Nephron progenitor cell (in vitro differentiated cells): ENCODE data around the gene GPR132.

ENCODE experiments used
- DNase-seq: peaks from one replicate; pipeline ENCODE4 v3.0.0; 2021
- H3K27ac Mint-ChIP-seq: 2 replicates; pipeline ENCODE4 v1.8.0; 2021; ENCODE audit warnings: mild to moderate bottlenecking, moderate library complexity, mixed read lengths
- H3K27me3 Mint-ChIP-seq: 2 replicates; pipeline ENCODE4 v1.8.0; 2021; ENCODE audit warnings: mild to moderate bottlenecking, low read depth, mixed read lengths; ENCODE audit not compliant: poor library complexity
- H3K36me3 Mint-ChIP-seq: 2 replicates; pipeline ENCODE4 v1.8.0; 2021; ENCODE audit warnings: low read depth, mixed read lengths
- H3K4me1 Mint-ChIP-seq: 2 replicates; pipeline ENCODE4 v1.8.0; 2021; ENCODE audit warnings: mixed read lengths
- H3K4me3 Mint-ChIP-seq: 2 replicates; pipeline ENCODE4 v1.8.0; 2021; ENCODE audit warnings: mild to moderate bottlenecking, moderate library complexity, mixed read lengths
- H3K9me3 Mint-ChIP-seq: 2 replicates; pipeline ENCODE4 v1.8.0; 2021; ENCODE audit warnings: mild to moderate bottlenecking, moderate library complexity, mixed read lengths
- TF ChIP-seq, protein P1 (sequence below): fragments of 200-600 bp; sonication (generic); IDR thresholded peaks from 2 replicates; pipeline ENCODE4 v1.5.0; 2021; ENCODE audit warnings: antibody characterized with exemption

The GPR132 gene

DNA sequence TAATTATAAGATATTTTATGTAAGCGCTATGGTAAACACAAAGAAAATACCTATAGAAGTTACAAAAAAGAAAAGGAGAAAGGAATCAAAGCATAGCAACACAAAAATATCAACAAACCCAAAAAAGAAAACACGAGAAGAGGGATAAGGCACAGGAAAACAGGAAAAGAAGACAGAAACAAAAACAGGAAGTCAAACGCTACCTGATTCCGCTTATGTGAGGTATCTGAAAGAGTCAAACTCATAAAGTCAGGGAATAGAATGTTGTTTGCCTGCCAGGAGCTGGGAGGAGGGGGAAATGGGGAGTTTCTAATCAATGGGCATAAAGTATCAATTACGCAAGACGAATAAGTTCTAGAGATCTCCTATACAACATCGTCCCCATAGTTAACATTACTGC, 39.9 kb upstream of the GPR132 start:
- Mint-ChIP-seq H3K27ac (no peak overlapping the region), H3K36me3 (no peaks in the 10 kb centered on the region), H3K9me3 (peaks cover 62% of the 10 kb centered on the region), H3K4me1 (no peaks in the 10 kb centered on the region), H3K27me3 (peaks cover 63% of the 10 kb centered on the region), H3K4me3 (no peak overlapping the region)
- TF ChIP-seq, protein P1, sequence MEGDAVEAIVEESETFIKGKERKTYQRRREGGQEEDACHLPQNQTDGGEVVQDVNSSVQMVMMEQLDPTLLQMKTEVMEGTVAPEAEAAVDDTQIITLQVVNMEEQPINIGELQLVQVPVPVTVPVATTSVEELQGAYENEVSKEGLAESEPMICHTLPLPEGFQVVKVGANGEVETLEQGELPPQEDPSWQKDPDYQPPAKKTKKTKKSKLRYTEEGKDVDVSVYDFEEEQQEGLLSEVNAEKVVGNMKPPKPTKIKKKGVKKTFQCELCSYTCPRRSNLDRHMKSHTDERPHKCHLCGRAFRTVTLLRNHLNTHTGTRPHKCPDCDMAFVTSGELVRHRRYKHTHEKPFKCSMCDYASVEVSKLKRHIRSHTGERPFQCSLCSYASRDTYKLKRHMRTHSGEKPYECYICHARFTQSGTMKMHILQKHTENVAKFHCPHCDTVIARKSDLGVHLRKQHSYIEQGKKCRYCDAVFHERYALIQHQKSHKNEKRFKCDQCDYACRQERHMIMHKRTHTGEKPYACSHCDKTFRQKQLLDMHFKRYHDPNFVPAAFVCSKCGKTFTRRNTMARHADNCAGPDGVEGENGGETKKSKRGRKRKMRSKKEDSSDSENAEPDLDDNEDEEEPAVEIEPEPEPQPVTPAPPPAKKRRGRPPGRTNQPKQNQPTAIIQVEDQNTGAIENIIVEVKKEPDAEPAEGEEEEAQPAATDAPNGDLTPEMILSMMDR, result no peak
- DNase-seq, result no peak

DNA sequence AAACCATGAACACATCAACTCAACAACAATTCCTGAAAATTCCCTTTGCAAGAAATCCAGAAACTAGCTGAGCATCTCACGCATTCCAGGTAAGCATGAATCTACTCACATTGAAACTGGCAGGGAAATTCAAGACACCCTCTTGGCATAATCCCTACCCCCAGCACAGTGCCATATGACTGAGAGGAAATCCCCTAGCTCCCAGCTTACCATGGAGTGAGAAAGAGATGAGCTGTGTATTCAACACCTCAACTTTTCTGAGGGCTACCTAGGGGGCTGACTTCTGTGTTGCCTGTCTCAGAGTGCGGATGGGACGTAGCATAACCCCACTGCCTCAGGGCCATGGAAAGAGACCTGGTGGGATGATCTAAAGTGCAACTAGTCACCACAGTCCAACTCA, 37.7 kb upstream of the GPR132 start:
- peaks cover 9% of the 10 kb centered on the region for H3K36me3 Mint-ChIP-seq
- peaks cover 72% of the 10 kb centered on the region for H3K27me3 Mint-ChIP-seq
- no peak for DNase-seq
- no peaks in the 10 kb centered on the region for H3K4me1 Mint-ChIP-seq
- TF ChIP-seq, protein P1, result no peak
- H3K9me3 Mint-ChIP-seq, result peaks cover 73% of the 10 kb centered on the region
- no peak overlapping the region for H3K27ac Mint-ChIP-seq
- H3K4me3 Mint-ChIP-seq, result no peak overlapping the region

- Mint-ChIP-seq H3K4me3 (no peak overlapping the region), H3K4me1 (no peaks in the 10 kb centered on the region), H3K9me3 (peaks cover 73% of the 10 kb centered on the region), H3K27ac (no peak overlapping the region), H3K27me3 (peaks cover 71% of the 10 kb centered on the region), H3K36me3 (peaks cover 9% of the 10 kb centered on the region)
- no peak for DNase-seq
- TF ChIP-seq, protein P1, result no peak
These were observed 37.2 kb upstream of the GPR132 start for GRCh38 chr14:105102361-105102870.

- peaks cover 62% of the 10 kb centered on the region for H3K27me3 Mint-ChIP-seq
- H3K36me3 Mint-ChIP-seq, result peaks cover 10% of the 10 kb centered on the region
- no peak for DNase-seq
- TF ChIP-seq, protein P1, result no peak
- H3K4me3 Mint-ChIP-seq, result no peak overlapping the region
- peaks cover 6% of the 10 kb centered on the region for H3K4me1 Mint-ChIP-seq
- peaks cover 65% of the 10 kb centered on the region for H3K9me3 Mint-ChIP-seq
- H3K27ac Mint-ChIP-seq, result no peak overlapping the region
These were observed 35.7 kb upstream of the GPR132 start for GRCh38 chr14:105100910-105101309.

DNA sequence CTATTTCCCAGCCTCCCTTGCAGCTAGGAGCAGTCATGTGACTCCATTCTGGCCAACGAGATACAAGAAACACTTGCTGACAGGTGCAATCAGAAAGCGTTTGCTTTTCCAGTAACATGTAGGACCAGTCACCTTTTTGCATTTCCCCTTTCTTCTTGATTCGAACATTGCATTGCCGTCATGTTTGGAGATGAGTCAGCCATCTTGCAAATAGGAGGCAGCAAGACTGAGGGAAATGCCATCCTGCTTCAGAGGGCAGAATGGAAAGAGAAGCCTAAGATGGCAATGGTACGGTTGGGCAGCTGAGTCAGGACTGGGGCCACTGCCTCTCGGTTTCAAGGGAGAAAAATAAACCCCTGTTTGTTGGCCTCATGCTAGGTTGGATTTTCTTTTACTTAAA, 34.5 kb upstream of the GPR132 start:
- no peak for DNase-seq
- Mint-ChIP-seq H3K4me1 (peaks cover 6% of the 10 kb centered on the region), H3K27me3 (peaks cover 53% of the 10 kb centered on the region), H3K4me3 (no peak overlapping the region), H3K36me3 (peaks cover 14% of the 10 kb centered on the region), H3K27ac (no peak overlapping the region), H3K9me3 (peaks cover 69% of the 10 kb centered on the region)
- TF ChIP-seq, protein P1, result no peak

GRCh38 chr14:105098316-105098715, 33.1 kb upstream of the GPR132 start:
- TF ChIP-seq, protein P1, result no peak
- peaks cover 14% of the 10 kb centered on the region for H3K36me3 Mint-ChIP-seq
- no peak overlapping the region for H3K4me3 Mint-ChIP-seq
- no peak for DNase-seq
- peaks cover 12% of the 10 kb centered on the region for H3K4me1 Mint-ChIP-seq
- peaks cover 56% of the 10 kb centered on the region for H3K9me3 Mint-ChIP-seq
- peaks cover 44% of the 10 kb centered on the region for H3K27me3 Mint-ChIP-seq
- no peak overlapping the region for H3K27ac Mint-ChIP-seq
